Measurements from ENCODE around the gene ARSJ. TPM values are rescaled to one million over a fixed set of nuclear protein-coding genes. Genes with fewer than 3 reads are reported as not detected.
"Not testable (repeated sequence)": the region's sequence is repeated elsewhere in the genome, so short reads cannot be mapped to it uniquely, and the experiment has no call there.

ARSJ gene
- total RNA-seq, 1 donor: 23.8 TPM

- no peak for TF ChIP-seq CTCF (IDR thresholded peaks at IDR 0.05; ENCODE audit: insufficient read depth, low read length)
- DNase-seq (ENCODE audit: low read depth): no peak
- no peak overlapping the region for H3K4me3 ChIP-seq (ENCODE audit: low read depth, low read length)
These were observed 40.5 kb upstream of the ARSJ start for GRCh38 chr4:114019969-114020358.

- DNase-seq (ENCODE audit: low read depth): peak; percentile 66
- no peak overlapping the region for H3K4me3 ChIP-seq (ENCODE audit: low read depth, low read length)
- TF ChIP-seq CTCF (IDR thresholded peaks at IDR 0.05; ENCODE audit: insufficient read depth, low read length): no peak
These were observed 40.0 kb upstream of the ARSJ start for GRCh38 chr4:114019276-114019968.

- no peak for TF ChIP-seq CTCF (IDR thresholded peaks at IDR 0.05; ENCODE audit: insufficient read depth, low read length)
- DNase-seq (ENCODE audit: low read depth): no peak
- H3K4me3 ChIP-seq (ENCODE audit: low read depth, low read length): no peak overlapping the region
These were observed 37.9 kb upstream of the ARSJ start for GRCh38 chr4:114017120-114017917.

- no peak for TF ChIP-seq CTCF (IDR thresholded peaks at IDR 0.05; ENCODE audit: insufficient read depth, low read length)
- DNase-seq (ENCODE audit: low read depth): peak; percentile 100
- no peak overlapping the region for H3K4me3 ChIP-seq (ENCODE audit: low read depth, low read length)
These were observed 36.0 kb upstream of the ARSJ start for GRCh38 chr4:114015444-114015899.

GRCh38 chr4:114013201-114013600, 33.8 kb upstream of the ARSJ start:
- DNase-seq (ENCODE audit: low read depth); H3K4me3 ChIP-seq (ENCODE audit: low read depth, low read length): not testable (repeated sequence)

- H3K4me3 ChIP-seq (ENCODE audit: low read depth, low read length): no peak overlapping the region
- no peak for TF ChIP-seq CTCF (IDR thresholded peaks at IDR 0.05; ENCODE audit: insufficient read depth, low read length)
- DNase-seq (ENCODE audit: low read depth): no peak
These were observed 33.3 kb upstream of the ARSJ start for GRCh38 chr4:114012749-114013148.
